Trophoblast cell (in vitro differentiated cells and primary cell): ENCODE measurements around the gene JMY. TPM values are rescaled to one million over a fixed set of nuclear protein-coding genes. Genes with fewer than 3 reads are reported as not detected.
A peak's percentile ranks its signal among the peaks of the same experiment; 100 is the strongest.

Source experiments
- DNase-seq, 2 donors: peaks; one replicate each; pipeline ENCODE4 v3.0.0-alpha.2; 2016
- H2AFZ ChIP-seq: 2 replicates; pipeline ENCODE4 v1.6.1; 2013; ENCODE audit warnings: low read length, moderate library complexity, mild to moderate bottlenecking; ENCODE audit not compliant: insufficient read depth, poor library complexity
- H2AK5ac ChIP-seq: 2 replicates; pipeline ENCODE4 v1.6.1; 2013; ENCODE audit warnings: mild to moderate bottlenecking, low read length
- H2BK120ac ChIP-seq: 2 replicates; pipeline ENCODE4 v1.6.1; 2013; ENCODE audit warnings: low read length, mild to moderate bottlenecking, moderate library complexity; ENCODE audit not compliant: insufficient read depth, poor library complexity
- H2BK12ac ChIP-seq: 2 replicates; pipeline ENCODE4 v1.6.1; 2013; ENCODE audit warnings: mild to moderate bottlenecking, low read length, moderate library complexity
- H2BK5ac ChIP-seq: 2 replicates; pipeline ENCODE4 v1.6.1; 2013; ENCODE audit warnings: low read length, low read depth, moderate library complexity, mild to moderate bottlenecking; ENCODE audit not compliant: poor library complexity
- H3K14ac ChIP-seq: 2 replicates; pipeline ENCODE4 v1.6.1; 2013; ENCODE audit warnings: mild to moderate bottlenecking, low read length
- H3K18ac ChIP-seq: 2 replicates; pipeline ENCODE4 v1.6.1; 2013; ENCODE audit warnings: mild to moderate bottlenecking, low read length
- H3K23ac ChIP-seq: 2 replicates; pipeline ENCODE4 v1.6.1; 2013; ENCODE audit warnings: low read length
- H3K27ac ChIP-seq: 2 replicates; pipeline ENCODE4 v1.5.1; 2013; ENCODE audit warnings: low read depth, mild to moderate bottlenecking, inconsistent platforms, low read length, moderate library complexity
- H3K27me3 ChIP-seq: 2 replicates; pipeline ENCODE4 v1.6.1; 2013; ENCODE audit warnings: inconsistent platforms, mild to moderate bottlenecking, low read length, moderate library complexity; ENCODE audit not compliant: insufficient read depth
- H3K36me3 ChIP-seq, 2 experiments: 1 replicate in 1 of 2; 2 replicates in 1 of 2; pipeline ENCODE4 v1.6.1; 2013; ENCODE audit warnings: low read length in 2 of 2, mild to moderate bottlenecking in 2 of 2, moderate library complexity in 1 of 2; ENCODE audit not compliant: insufficient read depth in 2 of 2, control insufficient read depth in 1 of 2
- H3K4ac ChIP-seq: 2 replicates; pipeline ENCODE4 v1.6.1; 2013; ENCODE audit warnings: low read depth, mild to moderate bottlenecking, low read length, moderate library complexity
- H3K4me1 ChIP-seq, 2 experiments: 1 replicate in 1 of 2; 2 replicates in 1 of 2; pipeline ENCODE4 v1.6.1; 2013; ENCODE audit warnings: low read length in 2 of 2, mild to moderate bottlenecking in 2 of 2, moderate library complexity in 1 of 2; ENCODE audit not compliant: insufficient read depth in 2 of 2, control insufficient read depth in 1 of 2
- H3K4me2 ChIP-seq: 2 replicates; pipeline ENCODE4 v1.6.1; 2013; ENCODE audit warnings: inconsistent platforms, mild to moderate bottlenecking, low read length, moderate library complexity
- H3K4me3 ChIP-seq: 2 replicates; pipeline ENCODE4 v1.5.1; 2013; ENCODE audit warnings: mild to moderate bottlenecking, low read depth, low read length, inconsistent platforms
- H3K79me1 ChIP-seq: one replicate; pipeline ENCODE4 v1.6.1; 2013; ENCODE audit warnings: low read length
- H3K79me2 ChIP-seq: 2 replicates; pipeline ENCODE4 v1.6.1; 2013; ENCODE audit warnings: low read length, mild to moderate bottlenecking; ENCODE audit not compliant: control insufficient read depth, insufficient read depth, poor library complexity
- H3K9ac ChIP-seq: 2 replicates; pipeline ENCODE4 v1.6.1; 2013; ENCODE audit warnings: mild to moderate bottlenecking, low read length
- H3K9me3 ChIP-seq: 2 replicates; pipeline ENCODE4 v1.6.1; 2013; ENCODE audit warnings: low read depth, mild to moderate bottlenecking, control low read depth, inconsistent platforms, low read length; ENCODE audit not compliant: insufficient read depth
- H4K12ac ChIP-seq: 2 replicates; pipeline ENCODE4 v1.6.1; 2013; ENCODE audit warnings: low read depth, mild to moderate bottlenecking, low read length, moderate library complexity
- H4K8ac ChIP-seq: 2 replicates; pipeline ENCODE4 v1.6.1; 2013; ENCODE audit warnings: low read depth, mild to moderate bottlenecking, low read length, moderate library complexity
- H4K91ac ChIP-seq: one replicate; pipeline ENCODE4 v1.6.1; 2013; ENCODE audit warnings: low read depth, mild to moderate bottlenecking, low read length, moderate library complexity
- WGBS: extraction: QIAGEN DNeasy Blood & Tissue Kit; methylation state at CpG from one replicate; pipeline ENCODE4 v1.1.7; 2013; ENCODE audit warnings: missing lambda C conversion rate; ENCODE audit not compliant: insufficient read length, insufficient coverage; ENCODE audit errors: extremely low coverage; 5-methylcytosine and 5-hydroxymethylcytosine counted together
- polyA plus RNA-seq: library from polyadenylated mRNA; stranded (reverse); fragments of 200-250 nt; gene quantifications from 2 replicates; pipeline ENCODE4 v1.2.3, GENCODE V29; 2013

JMY gene
- 3.3 TPM in 2 replicates for polyA plus RNA-seq

- H4K12ac ChIP-seq, result peak within 1 kb of the TSS; percentile 11
- peak within 1 kb of the TSS; percentile 77 for H3K4me2 ChIP-seq
- H3K4ac ChIP-seq, result no peak within 1 kb of the TSS
- no CpG with 5 or more reads among the region's 83 CpGs for WGBS
- no peak within 1 kb of the TSS for H2BK5ac ChIP-seq
- H3K27ac ChIP-seq, result peak within 1 kb of the TSS; percentile 8
- H3K23ac ChIP-seq, result no peak within 1 kb of the TSS
- H3K79me2 ChIP-seq, result peaks cover 2% of the 10 kb centered on the region
- H2AK5ac ChIP-seq, result no peak within 1 kb of the TSS
- peak within 1 kb of the TSS; percentile 20 for H3K14ac ChIP-seq
- H3K4me1 ChIP-seq, result no peaks in the 10 kb centered on the region
- peak within 1 kb of the TSS; percentile 42 for H3K18ac ChIP-seq
- H3K9ac ChIP-seq, result peak within 1 kb of the TSS; percentile 64
- no peaks in the 10 kb centered on the region for H3K36me3 ChIP-seq
- H3K27me3 ChIP-seq, result no peaks in the 10 kb centered on the region
- peaks cover 5% of the 10 kb centered on the region for H3K79me1 ChIP-seq
- no peak within 1 kb of the TSS for H2BK120ac ChIP-seq
- H3K4me3 ChIP-seq, result peak within 1 kb of the TSS; percentile 83
- peak within 1 kb of the TSS; percentile 85 for H2AFZ ChIP-seq
- no peaks in the 10 kb centered on the region for H3K9me3 ChIP-seq
- H4K8ac ChIP-seq, result peak within 1 kb of the TSS; percentile 82
- DNase-seq, result peak; percentile 72 to 89
- no peak within 1 kb of the TSS for H2BK12ac ChIP-seq
- peak within 1 kb of the TSS; percentile 63 for H4K91ac ChIP-seq
Measured at GRCh38 chr5:79235634-79236361, at the start of gene JMY. TSS of gene JMY (plus strand) at chr5:79236131. CDS start at chr5:79236651, 520 bp downstream.

GRCh38 chr5:79186455-79186854, 49.5 kb upstream of the JMY start:
- WGBS, result no CpG with 5 or more reads among the region's 1 CpG
- no peaks in the 10 kb centered on the region for H3K27me3 ChIP-seq
- no peak for DNase-seq
- H3K23ac ChIP-seq, result no peak overlapping the region
- no peaks in the 10 kb centered on the region for H3K79me2 ChIP-seq
- H3K4me3 ChIP-seq, result no peak overlapping the region
- H3K4me2 ChIP-seq, result no peak overlapping the region
- no peak overlapping the region for H2AK5ac ChIP-seq
- H3K9me3 ChIP-seq, result no peaks in the 10 kb centered on the region
- no peak overlapping the region for H4K12ac ChIP-seq
- H2AFZ ChIP-seq, result no peak overlapping the region
- H2BK5ac ChIP-seq, result no peak overlapping the region
- H3K9ac ChIP-seq, result no peak overlapping the region
- H4K91ac ChIP-seq, result no peak overlapping the region
- H3K79me1 ChIP-seq, result no peaks in the 10 kb centered on the region
- H2BK12ac ChIP-seq, result no peak overlapping the region
- no peaks in the 10 kb centered on the region for H3K4me1 ChIP-seq
- H3K4ac ChIP-seq, result no peak overlapping the region
- H3K18ac ChIP-seq, result no peak overlapping the region
- H2BK120ac ChIP-seq, result no peak overlapping the region
- no peaks in the 10 kb centered on the region for H3K36me3 ChIP-seq
- H4K8ac ChIP-seq, result no peak overlapping the region
- H3K14ac ChIP-seq, result no peak overlapping the region
- H3K27ac ChIP-seq, result no peak overlapping the region

GRCh38 chr5:79189439-79190234, 46.3 kb upstream of the JMY start:
- Histone ChIP-seq H3K14ac (no peak overlapping the region), H2BK12ac (no peak overlapping the region), H4K8ac (no peak overlapping the region), H3K36me3 (no peaks in the 10 kb centered on the region), H2AFZ (no peak overlapping the region), H3K4me1 (no peaks in the 10 kb centered on the region), H2BK120ac (no peak overlapping the region), H3K23ac (no peak overlapping the region), H3K79me2 (no peaks in the 10 kb centered on the region), H3K9ac (no peak overlapping the region), H3K18ac (no peak overlapping the region), H4K91ac (no peak overlapping the region), H3K27me3 (no peaks in the 10 kb centered on the region), H2AK5ac (no peak overlapping the region), H3K4me3 (no peak overlapping the region), H3K27ac (no peak overlapping the region), H3K4me2 (no peak overlapping the region), H4K12ac (no peak overlapping the region), H2BK5ac (no peak overlapping the region), H3K9me3 (no peaks in the 10 kb centered on the region), H3K79me1 (no peaks in the 10 kb centered on the region), H3K4ac (no peak overlapping the region)
- WGBS, result no CpG with 5 or more reads among the region's 8 CpGs
- no peak for DNase-seq

- no peaks in the 10 kb centered on the region for H3K79me2 ChIP-seq
- H3K27ac ChIP-seq, result no peak overlapping the region
- H3K36me3 ChIP-seq, result no peaks in the 10 kb centered on the region
- H3K18ac ChIP-seq, result no peak overlapping the region
- no peak overlapping the region for H3K23ac ChIP-seq
- H4K91ac ChIP-seq, result no peak overlapping the region
- no peak overlapping the region for H3K4me3 ChIP-seq
- H3K4me1 ChIP-seq, result no peaks in the 10 kb centered on the region
- no peak overlapping the region for H3K4me2 ChIP-seq
- no peak overlapping the region for H2BK120ac ChIP-seq
- no peak overlapping the region for H3K4ac ChIP-seq
- WGBS, result no CpG with 5 or more reads among the region's 2 CpGs
- DNase-seq, result no peak
- no peak overlapping the region for H3K9ac ChIP-seq
- H3K27me3 ChIP-seq, result no peaks in the 10 kb centered on the region
- H4K12ac ChIP-seq, result no peak overlapping the region
- H2BK12ac ChIP-seq, result no peak overlapping the region
- H2AFZ ChIP-seq, result no peak overlapping the region
- H3K9me3 ChIP-seq, result no peaks in the 10 kb centered on the region
- no peaks in the 10 kb centered on the region for H3K79me1 ChIP-seq
- no peak overlapping the region for H2BK5ac ChIP-seq
- no peak overlapping the region for H4K8ac ChIP-seq
- H3K14ac ChIP-seq, result no peak overlapping the region
- no peak overlapping the region for H2AK5ac ChIP-seq
Measured at GRCh38 chr5:79190235-79190529, 45.7 kb upstream of the JMY start.
